HG02870 (cell line): Measurements from ENCODE around the gene EXOC4.

Experiments
- ATAC-seq: cut with Tn5 transposase; IDR thresholded peaks from one replicate; pipeline ENCODE4 v1.9.1; 2021; ENCODE audit warnings: mild to moderate bottlenecking, moderate library complexity; ENCODE audit not compliant: unreplicated experiment

Gene EXOC4

DNA sequence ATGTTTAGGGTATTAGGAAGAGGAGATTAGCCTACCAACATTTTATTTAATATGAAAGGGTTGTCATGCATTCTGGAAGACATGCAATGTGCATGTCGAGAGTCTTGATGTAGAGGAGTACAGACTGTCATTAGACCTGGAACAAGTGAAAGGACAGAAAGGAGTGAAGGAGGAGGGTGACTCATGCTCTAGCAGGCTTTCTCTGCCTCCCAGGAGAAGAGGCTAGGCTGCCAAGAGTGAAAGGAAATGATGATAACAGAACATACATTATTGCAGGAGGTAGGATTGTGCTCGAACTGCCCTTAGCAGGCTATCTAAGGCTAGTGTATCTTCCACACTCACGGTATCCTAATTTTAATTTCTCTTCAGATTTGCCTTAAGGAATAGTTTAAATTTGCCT is 228.8 kb downstream of the EXOC4 start:
- no peak for ATAC-seq

DNA sequence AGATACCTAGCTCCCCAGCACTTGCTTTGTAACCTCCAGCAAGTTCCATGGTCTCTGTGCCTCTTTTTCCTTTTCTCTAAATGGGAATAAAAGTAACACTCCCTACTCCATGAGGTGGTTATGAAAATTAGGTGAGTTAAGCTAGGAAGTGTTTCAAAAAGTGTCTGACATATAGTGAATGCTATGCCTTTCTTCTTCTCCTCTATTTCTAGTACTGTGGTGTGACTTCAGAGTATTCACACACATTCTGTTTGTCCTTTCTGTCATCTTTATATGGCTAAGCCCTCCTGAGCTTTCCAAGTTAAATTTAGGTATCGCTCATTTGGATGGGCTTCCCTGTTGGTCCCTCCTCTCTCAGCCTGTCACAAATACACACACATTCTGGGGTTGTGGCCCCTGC is 229.7 kb downstream of the EXOC4 start:
- ATAC-seq: no peak

DNA sequence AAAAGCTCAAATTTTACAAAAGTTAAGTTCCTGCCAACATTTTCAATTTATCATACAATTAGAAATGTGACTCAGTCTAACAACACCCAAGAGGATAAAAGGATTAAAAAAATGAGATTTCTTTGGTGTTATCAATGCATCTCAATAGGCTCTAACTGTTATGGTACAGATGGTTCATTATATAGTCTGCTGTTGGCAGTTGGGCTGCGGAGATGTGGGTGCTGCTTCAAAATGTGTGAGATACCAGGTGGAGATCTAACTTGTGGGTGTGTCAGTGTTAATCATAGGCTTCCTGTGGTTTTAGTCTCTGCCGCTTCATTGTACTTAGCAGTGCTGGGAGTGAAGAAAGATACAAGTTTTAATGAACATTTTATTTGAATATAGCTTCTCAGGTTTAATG is 231.2 kb downstream of the EXOC4 start:
- no peak for ATAC-seq

DNA sequence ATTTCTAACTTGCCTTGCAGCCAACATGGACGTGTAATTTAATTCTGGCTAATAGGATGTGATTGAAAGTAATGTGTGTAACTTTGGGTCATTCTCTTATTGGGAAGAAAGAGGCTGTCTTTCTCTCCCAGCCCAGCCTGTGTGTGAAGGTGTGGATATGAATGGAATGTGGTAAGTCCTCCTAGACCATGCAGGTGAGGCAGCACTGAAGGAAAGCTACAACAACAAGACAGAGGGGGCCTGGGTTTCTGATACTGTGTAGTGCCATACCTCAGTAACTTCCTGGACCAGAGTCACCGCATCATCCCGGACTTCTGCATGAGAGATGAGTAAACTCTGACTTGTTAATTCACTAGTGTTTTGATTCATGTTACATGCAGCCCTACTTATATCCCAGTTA is 237.0 kb downstream of the EXOC4 start:
- ATAC-seq: no peak

DNA sequence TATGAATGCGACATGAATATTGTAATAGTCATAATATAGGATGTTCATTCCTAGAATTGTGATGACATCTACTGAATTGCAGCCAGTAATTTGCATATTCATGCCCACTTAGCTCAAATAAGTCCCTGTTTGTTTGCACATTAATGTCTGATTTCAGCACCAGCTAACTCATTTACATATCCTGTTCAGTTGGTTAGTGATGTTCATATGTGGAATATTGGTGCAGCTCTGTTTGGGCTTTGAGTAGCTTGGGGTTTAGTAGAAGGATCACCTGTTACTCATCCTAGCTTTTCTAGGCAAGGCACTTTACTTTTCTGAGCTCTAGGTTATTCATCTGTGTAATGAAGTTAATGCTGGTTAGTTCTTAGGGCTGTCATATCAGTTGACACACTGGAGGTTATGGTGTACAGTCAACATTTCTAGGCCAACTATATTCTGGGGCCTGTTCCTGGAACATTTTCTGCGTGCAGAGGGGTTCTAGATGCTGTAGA is 238.4 kb downstream of the EXOC4 start:
- ATAC-seq: no peak

DNA sequence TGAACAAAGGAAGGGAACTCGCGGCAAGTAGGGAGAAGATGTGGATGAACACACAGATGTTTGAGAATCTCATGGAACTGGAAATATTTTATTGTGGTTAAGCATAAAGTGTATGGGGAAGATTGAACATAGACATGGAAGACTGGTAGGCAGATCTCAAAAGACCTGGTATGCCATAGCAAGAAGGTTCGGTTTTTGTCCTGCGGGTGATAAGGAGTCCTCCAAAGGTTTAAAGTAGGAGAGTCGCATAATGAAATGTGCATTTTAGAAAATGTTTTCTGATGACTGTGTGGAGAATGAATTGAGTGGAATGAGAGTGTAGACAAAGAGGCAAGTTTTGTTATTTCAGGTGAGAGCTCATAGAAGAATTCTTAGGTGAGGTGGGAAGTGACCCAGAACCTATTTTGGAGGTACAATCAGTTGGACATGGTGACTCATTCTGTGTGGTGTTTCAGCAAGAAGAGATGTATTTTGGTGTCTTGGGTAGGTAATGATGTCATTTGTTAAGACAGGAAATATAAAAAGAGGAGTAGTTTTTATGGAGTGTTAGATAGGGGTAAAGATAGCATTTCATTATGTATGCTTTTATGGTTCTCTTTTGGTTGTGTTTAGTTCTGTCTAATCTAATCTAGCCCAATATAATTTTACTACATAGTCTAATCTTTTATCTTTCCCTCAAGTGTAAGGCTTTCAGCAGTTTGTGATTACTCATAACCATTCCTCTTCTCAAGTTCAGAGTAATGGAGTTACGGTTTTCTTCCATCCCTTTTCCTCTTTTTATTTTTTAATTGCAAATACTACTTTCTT is 239.2 kb downstream of the EXOC4 start:
- no peak for ATAC-seq

DNA sequence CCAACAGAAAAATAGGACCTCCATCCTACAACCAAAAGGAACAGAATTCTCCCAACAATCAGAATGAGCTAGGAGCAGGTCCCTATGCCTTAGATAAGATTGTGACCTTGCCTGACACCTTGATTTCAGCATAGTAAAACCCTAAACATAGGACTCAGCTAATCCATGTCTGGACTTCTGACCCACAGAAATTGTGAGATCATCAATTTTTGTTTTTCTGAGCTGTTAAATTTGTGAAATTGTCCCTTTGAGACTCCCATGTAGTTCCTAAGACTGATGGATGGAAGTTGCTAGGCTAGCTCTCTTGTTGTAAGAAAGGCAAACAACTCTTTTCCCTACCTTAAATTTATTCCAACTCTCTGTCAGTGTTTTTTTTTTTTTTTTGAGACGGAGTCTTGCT is 244.2 kb downstream of the EXOC4 start:
- ATAC-seq: no peak

DNA sequence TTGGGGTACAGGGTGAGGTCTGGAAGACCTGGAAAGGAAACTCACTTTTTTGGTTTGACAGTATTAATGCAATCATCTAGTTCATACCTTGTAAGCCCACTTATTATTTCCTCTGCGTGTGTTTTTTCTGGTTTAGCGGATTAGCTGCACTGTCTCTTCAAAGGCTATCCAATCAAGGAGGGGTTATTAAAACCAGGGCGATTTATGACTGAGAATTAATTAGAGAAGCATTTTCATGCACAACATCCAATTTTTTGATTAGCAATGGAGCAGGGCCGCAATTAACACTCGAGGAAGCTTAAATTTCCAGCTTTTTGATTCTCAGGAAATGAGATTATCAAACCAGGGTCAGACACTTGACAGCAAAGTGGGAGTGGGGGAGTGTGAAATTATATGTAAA is 248.9 kb downstream of the EXOC4 start:
- no peak for ATAC-seq

DNA sequence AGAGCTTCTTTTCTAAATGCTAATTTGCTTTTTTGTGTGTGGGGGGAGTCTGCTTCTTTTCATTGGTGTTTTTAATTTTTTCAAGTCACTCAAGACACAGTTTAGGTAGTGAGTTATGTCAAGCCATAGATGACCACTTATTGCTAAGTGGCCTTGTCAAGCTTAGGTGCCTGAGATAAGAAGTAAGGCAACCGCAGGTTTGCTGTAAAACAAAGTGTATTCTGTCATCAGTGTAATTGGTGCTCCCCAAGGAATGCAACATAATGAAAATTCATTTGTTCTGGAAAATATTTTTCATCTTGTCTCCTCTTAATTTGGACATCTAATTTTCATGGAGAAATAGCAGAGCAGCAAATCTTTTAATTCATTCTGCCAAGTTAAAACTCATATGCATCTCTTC is 249.6 kb downstream of the EXOC4 start:
- no peak for ATAC-seq

DNA sequence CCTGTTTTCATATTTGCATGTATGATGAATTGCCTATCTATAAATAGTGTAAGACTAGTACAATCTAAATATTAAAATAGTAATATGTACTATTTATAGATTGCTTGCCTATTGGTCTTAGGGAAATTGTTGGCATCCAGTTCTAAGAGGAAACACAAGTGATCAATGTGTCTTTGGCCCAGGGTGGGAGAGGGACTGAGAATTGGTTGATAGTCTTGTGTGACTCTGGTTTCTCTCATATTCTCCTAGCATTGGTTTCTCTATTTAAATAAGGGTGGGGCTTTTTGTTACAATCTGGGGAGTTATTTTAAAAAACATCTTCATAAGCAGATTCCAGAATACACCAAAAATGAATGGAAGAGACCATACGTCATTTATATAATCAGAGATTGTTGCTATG is 250.1 kb downstream of the EXOC4 start:
- ATAC-seq: no peak

DNA sequence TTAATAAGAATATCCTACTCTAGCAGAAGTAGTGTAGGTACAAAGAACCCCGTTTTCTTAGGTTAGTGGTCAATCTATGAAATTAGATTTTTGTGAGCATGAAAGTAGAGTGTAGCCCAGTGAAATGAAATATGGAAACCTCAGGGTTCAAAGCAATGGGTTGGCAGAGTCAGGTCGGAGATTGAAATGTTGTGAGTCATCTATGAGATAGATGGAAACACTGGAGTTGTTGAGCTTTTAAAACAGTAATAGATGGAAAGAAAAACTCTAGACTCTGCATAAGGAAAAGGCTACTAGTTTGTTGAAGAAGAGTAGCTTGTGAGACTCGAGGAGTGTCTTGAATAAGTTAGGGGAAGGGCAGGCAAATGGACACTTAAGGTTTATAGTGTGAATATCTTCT is 251.9 kb downstream of the EXOC4 start:
- no peak for ATAC-seq

DNA sequence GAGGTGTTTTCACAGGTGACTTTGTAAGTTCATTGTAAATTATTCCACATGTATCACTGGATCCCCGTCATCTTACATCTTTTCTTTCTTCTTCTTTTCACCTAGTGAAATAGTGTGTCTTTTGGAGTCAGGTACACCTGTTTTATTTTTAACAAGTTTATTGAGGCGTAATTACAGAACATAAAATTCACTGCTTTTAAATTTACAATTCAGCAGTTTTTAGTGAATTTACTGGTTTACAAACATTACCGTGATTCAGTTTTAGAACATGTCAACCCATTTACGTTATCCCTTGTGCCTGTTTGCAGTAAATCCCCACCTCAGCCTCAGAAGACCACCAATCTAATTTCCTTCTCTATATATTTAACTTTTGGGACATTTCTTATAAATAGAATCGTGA is 256.9 kb downstream of the EXOC4 start:
- no peak for ATAC-seq

DNA sequence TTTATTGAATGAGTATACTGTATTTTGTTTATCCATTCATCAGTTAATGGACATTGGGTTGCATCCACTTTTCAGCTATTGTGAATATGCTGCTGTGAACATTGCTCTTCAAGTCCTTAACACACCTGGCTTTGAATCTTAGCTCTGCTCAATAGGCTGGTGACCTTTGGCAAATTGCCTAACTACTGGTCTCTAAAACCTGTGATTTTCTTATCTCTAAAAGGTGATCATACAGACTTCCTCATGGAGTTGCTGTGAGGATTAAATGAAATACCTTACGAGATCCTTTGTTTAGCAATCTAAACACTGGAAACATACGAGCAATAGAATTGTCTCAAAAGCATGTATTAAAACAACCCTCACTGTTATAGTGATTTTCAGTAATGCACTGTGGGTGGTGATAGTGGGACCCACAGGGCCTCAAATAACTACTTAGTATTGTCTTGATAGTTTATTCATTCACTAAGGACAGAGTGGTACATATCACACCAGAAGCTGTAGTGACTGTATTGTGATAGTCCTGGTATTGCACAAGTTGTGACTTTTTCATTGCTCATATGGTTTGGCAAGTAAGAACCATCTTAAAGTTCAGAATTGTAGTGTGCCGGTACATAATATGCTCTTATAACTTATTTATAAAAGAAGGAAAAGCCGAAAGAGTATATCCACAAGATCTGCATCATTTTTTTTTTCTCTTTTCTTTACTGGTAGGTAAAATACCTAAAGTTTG is 257.6 kb downstream of the EXOC4 start:
- no peak for ATAC-seq

DNA sequence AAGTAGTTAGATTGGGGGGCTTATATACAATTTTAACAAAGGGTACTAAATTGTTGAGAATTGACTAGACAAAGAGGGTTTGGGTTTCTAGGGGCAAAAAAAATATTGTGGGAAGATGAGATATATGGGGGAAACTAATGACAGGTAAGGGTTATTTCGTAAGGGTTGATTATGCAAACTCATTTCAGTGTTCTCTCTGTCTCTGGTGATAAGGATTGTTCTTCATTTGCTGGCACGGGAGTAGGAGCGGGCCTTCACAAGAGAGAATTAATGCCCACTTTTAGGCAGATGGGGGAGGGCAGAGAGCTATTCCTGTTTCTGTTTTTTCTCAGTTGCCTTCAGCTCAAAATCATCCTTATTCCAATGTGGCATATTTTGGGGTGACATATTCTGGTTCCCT is 258.4 kb downstream of the EXOC4 start:
- no peak for ATAC-seq

DNA sequence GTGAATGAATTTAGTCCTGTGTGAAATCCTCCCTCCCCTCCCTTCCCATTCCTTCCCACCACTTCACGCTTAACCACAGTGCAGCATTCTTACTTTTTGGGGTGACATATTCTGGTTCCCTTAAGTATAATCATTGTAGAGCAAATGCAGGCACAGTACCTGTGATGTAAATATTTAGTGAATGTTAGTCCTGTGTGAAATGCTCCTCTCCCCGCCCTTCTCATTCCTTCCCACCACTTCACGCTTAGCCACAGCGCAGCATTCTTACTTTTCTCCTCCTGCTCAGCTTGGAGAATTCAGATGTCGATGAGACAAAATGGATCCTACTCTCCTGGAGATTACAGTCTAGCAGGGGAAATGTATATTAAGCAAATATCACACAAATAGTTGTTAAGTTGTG is 258.8 kb downstream of the EXOC4 start:
- ATAC-seq: no peak

DNA sequence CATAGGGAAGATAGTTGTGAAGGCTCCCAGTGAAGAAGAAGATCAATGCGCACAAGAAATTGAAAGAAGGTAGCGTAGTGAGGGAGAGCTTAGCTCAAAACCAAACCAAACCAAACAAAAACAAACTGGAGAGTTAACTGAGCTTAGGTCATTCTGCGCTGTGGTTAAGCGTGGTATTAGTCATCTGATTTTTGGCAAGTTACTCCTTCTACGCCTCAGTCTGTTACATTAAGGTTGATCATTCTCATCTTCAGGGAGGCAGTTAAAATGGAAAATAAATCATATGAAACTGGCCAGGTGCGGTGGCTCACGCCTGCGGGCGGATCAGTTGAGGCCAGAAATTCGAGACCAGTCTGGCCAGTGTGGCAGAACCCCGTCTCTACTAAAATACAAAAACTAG is 259.7 kb downstream of the EXOC4 start:
- no peak for ATAC-seq

DNA sequence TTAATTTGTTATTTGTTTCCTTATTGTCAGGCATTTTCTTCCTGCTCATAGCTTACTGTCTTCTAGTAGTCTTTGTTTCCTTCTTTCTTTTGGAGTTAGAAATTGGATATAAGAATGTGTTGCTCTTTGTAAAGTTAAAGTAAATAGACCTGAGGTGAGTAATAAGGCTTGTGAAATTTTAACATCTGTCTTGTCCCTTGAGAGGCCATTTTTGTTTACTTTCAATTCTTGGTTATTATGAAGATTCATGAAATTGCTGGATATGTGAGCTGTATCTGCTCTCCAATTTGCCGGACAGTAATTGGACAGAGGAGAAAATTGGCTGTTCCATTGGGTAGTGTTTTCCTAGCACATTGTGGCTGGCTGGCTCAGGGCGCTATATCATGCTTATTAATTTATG is 260.7 kb downstream of the EXOC4 start:
- no peak for ATAC-seq

DNA sequence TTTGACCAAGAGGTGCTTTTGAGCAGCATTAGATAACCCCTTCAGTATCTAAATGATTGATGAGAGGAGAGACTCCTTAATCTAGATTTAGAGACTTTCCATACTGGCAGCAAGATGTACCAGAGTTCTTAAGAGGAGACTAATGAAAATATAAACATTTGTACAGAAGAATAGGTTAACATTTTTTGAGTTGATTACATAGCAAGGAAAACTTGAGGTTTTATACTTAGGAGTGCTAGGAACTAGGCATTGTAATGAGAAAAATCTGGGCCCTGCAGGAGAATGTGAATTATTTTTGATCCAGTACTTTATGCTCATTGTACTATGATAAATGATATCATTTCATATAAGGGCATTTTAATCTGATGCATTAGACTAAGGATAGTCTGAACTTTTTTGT is 261.7 kb downstream of the EXOC4 start:
- ATAC-seq: no peak

DNA sequence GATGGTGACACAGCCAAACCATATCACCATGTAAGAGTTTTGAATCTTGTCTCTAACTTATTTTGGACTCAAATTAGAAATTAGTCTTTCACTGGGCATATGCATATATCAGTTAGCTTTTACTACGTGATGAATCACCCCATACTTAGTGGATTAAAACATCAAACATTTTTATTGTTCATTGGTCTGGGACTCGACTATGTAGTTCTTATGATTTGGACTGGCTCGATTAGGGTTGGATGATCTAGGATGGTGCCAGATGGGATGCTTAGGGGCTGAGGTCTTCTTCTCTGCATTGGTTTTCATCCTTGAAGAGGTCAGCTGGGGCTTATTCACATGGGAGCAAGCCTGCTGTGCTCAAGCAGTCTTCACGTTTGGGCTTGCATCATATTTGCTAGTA is 264.9 kb downstream of the EXOC4 start:
- ATAC-seq: no peak

DNA sequence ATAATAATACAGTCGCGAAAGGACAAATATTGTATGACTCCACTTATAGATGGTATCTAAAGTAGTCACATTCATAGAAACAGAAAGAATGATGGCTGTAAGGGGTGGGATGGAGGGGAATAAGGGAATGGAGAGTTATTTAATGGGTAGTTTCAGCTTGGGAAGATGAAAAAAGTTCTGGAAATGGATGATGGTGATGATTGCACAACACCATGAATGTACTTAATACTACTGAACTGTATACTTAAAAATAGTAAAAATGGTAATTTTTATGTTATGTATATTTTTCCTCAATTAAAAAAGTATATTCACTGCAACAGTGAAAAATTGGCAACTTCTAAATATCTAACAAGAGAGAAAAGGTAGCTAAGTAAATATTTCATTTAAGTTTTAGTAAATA is 265.8 kb downstream of the EXOC4 start:
- ATAC-seq: no peak

DNA sequence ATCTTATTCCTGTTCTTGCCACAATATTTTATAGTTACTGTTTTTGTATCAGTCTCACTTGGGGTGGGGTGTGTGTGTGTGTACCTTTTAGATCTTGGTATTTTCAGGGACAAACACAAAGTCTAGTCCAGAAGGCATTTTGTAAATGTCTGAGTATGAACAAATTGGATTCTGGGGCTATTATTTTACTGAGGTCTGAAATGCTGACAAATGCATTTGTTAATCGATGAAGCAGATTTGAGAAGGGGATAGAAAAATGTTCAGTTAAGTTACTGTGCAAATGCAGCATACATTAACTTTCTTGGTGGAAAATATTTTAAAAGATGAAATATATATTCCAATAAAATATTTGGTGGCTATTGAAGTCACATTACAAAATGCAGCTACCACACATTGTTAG is 267.4 kb downstream of the EXOC4 start:
- no peak for ATAC-seq

DNA sequence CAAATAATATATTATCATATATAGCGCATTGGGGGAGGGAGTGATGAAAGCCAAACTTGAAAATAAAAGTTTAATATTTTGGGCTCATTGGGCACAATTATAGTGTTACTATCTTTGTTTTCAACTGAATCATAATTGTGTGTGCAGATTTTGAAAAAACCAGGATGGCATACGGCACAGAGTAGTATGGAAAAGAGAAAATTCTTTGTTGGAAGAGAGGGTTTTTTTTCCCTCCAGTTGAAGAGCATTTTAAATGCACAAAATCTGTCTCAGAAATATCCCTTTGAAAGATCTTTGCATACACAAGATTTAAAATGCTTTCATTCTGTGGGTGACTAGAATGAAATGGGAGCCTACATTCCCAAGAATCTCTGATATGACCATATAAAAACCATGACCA is 269.6 kb downstream of the EXOC4 start:
- ATAC-seq: no peak
